HG03135 (cell line): Measurements from ENCODE around the gene ACTL6A.

Experiments
- ATAC-seq: cut with Tn5 transposase; IDR thresholded peaks from one replicate; pipeline ENCODE4 v1.9.1; 2021; ENCODE audit warnings: mild to moderate bottlenecking, moderate library complexity; ENCODE audit not compliant: unreplicated experiment

The ACTL6A gene

DNA sequence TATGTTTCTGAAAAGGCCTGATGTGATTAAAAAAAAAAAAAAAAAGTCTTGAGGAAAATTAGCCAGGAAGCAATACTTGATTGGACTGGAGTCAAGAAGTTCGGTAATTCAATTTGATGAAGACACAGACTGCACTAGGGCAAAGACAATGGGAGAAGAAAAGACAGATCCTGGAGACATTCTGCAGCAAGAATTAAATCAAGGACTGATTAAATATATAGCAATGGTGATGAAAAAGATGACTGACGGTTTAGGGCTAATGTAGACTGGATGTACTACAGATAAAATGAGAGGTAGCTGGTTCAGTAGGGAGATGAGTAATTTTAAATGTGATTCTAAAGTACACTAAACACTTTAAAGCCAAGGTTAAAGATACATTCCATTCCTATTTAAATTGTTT lies 27.9 kb downstream of the ACTL6A start:
- ATAC-seq, result no peak

- ATAC-seq, result no peak
Observed at GRCh38 chr3:179591313-179591712, 28.6 kb downstream of the ACTL6A start.

DNA sequence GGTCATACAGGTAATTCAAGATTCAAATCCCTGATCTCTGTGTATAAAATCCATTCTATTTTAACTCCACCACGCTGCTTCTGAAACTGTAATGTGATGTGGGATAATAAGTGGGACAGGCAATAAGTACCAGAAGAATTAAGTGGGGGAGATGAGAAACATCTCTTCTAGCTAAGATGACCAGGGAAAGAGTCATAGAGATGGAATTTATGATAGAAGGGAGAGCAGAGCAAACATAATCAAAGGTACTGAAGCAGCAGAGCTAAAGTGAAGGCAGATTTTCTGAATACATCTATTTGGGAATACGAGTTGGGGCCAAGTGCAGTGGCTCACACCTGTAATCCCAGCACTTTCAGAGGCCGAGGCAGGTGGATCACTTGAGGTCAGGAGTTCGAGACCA lies 36.8 kb downstream of the ACTL6A start:
- ATAC-seq, result no peak

DNA sequence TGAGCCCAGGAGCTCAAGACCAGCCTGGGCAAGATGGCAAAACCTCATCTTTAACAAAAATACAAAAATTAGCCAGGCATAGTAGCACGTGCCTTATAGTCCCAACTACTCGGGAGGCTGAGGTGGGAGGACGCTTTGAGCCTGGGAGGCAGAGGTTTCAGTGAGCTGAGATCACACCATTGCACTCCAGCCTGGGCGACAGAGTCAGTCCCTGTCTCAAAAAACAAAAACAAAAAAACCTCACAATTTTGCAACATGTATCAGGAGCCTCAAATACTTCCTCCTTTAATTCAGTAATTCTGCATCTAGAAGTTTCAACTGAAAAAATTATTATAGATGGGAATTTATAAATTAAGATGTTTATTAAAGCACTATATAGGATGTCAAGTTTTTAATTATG lies 40.6 kb downstream of the ACTL6A start:
- no peak for ATAC-seq

DNA sequence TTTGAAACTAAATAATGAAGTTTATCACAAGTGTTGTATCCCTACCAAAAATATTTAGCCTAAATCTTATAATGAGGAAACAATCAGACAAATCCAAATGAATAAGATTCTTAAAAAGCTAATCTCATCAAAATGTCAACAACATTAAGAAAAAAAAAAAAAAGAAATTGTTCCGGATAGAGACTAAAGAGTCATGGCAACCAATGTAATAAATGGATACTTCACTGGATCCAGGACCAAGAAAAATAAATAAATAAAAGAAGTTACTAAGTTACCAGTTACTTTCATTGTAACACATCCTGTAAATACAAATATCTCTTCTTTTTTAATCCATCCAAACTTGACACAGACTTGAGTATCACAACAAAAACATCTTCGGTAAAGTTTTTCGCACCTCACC lies 41.1 kb downstream of the ACTL6A start:
- no peak for ATAC-seq

- peak; percentile 97 for ATAC-seq
Observed at GRCh38 chr3:179604321-179605078, 41.8 kb downstream of the ACTL6A start, which contains the start of the genes MRPL47 and NDUFB5. Gene MRPL47 (minus strand): TSS chr3:179604638. CDS start chr3:179604624, 14 bp downstream. Gene NDUFB5 (plus strand): TSS chr3:179604794. CDS start chr3:179604816, 22 bp downstream.

DNA sequence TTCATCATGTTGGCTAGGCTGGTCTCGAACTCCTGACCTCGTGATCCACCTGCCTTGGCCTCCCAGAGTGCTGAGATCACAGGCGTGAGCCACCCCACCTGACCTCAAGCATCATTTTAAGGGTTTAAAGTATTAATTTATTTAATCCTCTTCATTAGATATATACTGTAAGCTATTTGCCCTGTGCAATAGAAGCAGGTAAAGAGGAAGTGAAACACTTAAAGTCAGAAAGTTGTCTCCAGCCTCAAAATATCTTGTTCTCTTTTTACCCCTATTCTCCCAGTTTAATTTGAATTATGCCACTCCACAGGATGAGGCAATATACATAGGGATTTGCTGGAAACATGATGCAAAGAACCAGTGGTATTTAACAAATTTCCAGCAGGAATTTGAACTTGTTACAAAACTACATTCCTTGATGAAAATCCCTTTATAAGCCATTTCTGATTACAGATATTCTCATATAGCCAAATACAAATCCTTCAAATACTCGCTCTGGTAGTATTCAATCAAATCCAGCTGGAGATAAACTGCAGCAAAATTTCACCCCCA lies 43.9 kb downstream of the ACTL6A start:
- no peak for ATAC-seq

GRCh38 chr3:179608931-179609720 lies 46.4 kb downstream of the ACTL6A start:
- peak; percentile 43 for ATAC-seq

- ATAC-seq, result no peak
Observed at GRCh38 chr3:179610066-179610465, 47.3 kb downstream of the ACTL6A start.

GRCh38 chr3:179613807-179614206 lies 51.1 kb downstream of the ACTL6A start:
- no peak for ATAC-seq

- ATAC-seq, result no peak
Observed at GRCh38 chr3:179615458-179616173, 52.9 kb downstream of the ACTL6A start.

GRCh38 chr3:179622023-179622422 lies 59.3 kb downstream of the ACTL6A start:
- no peak for ATAC-seq

DNA sequence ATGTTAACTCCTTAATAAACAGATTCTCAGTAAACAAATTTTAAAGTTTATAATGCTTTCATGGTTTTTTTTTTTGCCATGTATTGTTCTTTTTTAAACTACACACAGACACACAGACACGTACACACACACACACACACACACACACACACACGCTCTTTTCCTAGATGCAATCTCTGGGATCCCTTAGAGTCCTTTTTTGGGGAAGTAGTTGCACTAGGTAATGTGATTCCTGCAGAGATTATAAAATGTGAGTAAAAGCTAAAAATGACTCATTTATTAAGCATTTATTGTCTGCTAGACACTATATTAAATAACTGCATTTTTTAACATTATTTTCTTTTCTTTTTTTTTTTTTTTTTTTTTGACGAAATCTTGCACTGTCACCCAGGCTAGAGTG lies 61.7 kb downstream of the ACTL6A start:
- no peak for ATAC-seq

- ATAC-seq, result no peak
Observed at GRCh38 chr3:179630753-179631451, 68.2 kb downstream of the ACTL6A start.
